ENCODE measurements around the gene ELSPBP1. TPM values are rescaled to one million over a fixed set of nuclear protein-coding genes. Genes with fewer than 3 reads are reported as not detected.

Gene ELSPBP1
- total RNA-seq, 1 experiment from 2014 or later: not detected

DNA sequence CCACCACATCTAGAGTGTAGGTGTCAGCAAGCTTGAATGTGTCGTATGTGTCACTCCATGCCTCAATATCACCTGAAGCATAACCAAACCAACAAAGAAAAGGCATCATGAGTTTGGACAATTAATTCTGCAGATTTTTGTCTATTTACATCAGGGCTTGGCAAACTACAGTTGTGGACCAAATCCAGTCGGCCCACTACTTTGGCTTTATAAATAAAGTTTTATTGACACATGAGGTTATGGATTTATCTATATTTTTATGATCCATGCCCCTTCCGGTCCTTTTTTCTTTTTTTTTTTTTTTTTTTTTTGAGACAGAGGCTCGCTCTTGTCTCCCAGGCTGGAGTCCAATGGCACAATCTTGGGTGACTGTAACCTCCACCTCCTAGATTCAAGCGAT is 58.6 kb downstream of the ELSPBP1 start:
- Histone ChIP-seq H4K20me1 (ENCODE audit: insufficient read depth) (no peaks in the 10 kb centered on the region), H3K9me2 (ENCODE audit: insufficient read depth) (no peaks in the 10 kb centered on the region), H3K4me2 (no peak overlapping the region), H3K27ac (no peak overlapping the region), H3K9me3 (ENCODE audit: insufficient read depth, low read depth) (0 out of 2 replicates have a peak, but pooled peaks cover 6% of the 10 kb centered on the region), H3K79me2 (ENCODE audit: low read depth) (no peaks in the 10 kb centered on the region), H3K4me1 (replicated peaks; ENCODE audit: insufficient read depth) (no peaks in the 10 kb centered on the region), H3F3A (ENCODE audit: insufficient read depth, low read depth) (no peaks in the 10 kb centered on the region), H3K36me3 (ENCODE audit: low read depth) (no peaks in the 10 kb centered on the region), H3K4me3 (no peak overlapping the region), H3K27me3 (ENCODE audit: insufficient read depth, low read depth) (peaks cover 94% of the 10 kb centered on the region), H2AFZ (no peak overlapping the region)
- no peak for DNase-seq
- POLR2A ChIA-PET (ENCODE audit: unreplicated experiment): no interaction called here
- CTCF ChIA-PET: no interaction called here
- intact Hi-C loops (cut with micrococcal nuclease; ENCODE audit: unreplicated experiment): no loop called here
- TF ChIP-seq, protein P1, sequence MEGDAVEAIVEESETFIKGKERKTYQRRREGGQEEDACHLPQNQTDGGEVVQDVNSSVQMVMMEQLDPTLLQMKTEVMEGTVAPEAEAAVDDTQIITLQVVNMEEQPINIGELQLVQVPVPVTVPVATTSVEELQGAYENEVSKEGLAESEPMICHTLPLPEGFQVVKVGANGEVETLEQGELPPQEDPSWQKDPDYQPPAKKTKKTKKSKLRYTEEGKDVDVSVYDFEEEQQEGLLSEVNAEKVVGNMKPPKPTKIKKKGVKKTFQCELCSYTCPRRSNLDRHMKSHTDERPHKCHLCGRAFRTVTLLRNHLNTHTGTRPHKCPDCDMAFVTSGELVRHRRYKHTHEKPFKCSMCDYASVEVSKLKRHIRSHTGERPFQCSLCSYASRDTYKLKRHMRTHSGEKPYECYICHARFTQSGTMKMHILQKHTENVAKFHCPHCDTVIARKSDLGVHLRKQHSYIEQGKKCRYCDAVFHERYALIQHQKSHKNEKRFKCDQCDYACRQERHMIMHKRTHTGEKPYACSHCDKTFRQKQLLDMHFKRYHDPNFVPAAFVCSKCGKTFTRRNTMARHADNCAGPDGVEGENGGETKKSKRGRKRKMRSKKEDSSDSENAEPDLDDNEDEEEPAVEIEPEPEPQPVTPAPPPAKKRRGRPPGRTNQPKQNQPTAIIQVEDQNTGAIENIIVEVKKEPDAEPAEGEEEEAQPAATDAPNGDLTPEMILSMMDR (conservative IDR thresholded peaks at IDR 0.05): no peak
- TF ChIP-seq EZH2 (IDR thresholded peaks at IDR 0.05; ENCODE audit: low read depth): no peak
- BruUV-seq (replicated peaks): no TSS peak

DNA sequence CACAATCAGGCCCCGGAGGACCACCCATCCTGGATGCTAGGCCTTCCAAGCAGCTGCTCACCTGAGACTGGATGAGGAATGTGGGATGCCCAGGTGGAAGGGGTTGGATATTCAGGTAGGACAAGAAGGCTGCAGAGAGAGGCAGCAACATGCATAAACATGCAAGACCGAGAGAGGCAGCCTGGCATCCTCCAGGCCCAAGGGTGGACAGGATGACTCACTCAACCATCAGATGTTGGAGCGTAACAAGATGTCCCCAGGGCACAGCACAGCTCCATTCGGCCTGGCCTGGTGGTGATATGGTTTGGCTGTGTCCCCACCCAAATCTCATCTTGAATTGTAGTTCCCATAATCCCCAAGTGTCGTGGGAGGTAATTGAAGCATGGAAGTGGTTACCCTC is 59.4 kb downstream of the ELSPBP1 start:
- no peak overlapping the region for H3K4me3 ChIP-seq
- H3K4me2 ChIP-seq: no peak overlapping the region
- H4K20me1 ChIP-seq (ENCODE audit: insufficient read depth): no peaks in the 10 kb centered on the region
- no TSS peak for BruUV-seq (replicated peaks)
- no peak overlapping the region for H3K27ac ChIP-seq
- ChIA-PET CTCF (no interaction called here), POLR2A (ENCODE audit: unreplicated experiment) (no interaction called here)
- no peaks in the 10 kb centered on the region for H3K36me3 ChIP-seq (ENCODE audit: low read depth)
- H3K79me2 ChIP-seq (ENCODE audit: low read depth): no peaks in the 10 kb centered on the region
- intact Hi-C loops (cut with micrococcal nuclease; ENCODE audit: unreplicated experiment): no loop called here
- TF ChIP-seq EZH2 (IDR thresholded peaks at IDR 0.05; ENCODE audit: low read depth): no peak
- TF ChIP-seq, protein P1 (conservative IDR thresholded peaks at IDR 0.05): no peak
- no peaks in the 10 kb centered on the region for H3K4me1 ChIP-seq (replicated peaks; ENCODE audit: insufficient read depth)
- no peaks in the 10 kb centered on the region for H3F3A ChIP-seq (ENCODE audit: insufficient read depth, low read depth)
- peaks cover 94% of the 10 kb centered on the region for H3K27me3 ChIP-seq (ENCODE audit: insufficient read depth, low read depth)
- H3K9me2 ChIP-seq (ENCODE audit: insufficient read depth): no peaks in the 10 kb centered on the region
- no peak for DNase-seq
- H2AFZ ChIP-seq: no peak overlapping the region
- 0 out of 2 replicates have a peak, but pooled peaks cover 6% of the 10 kb centered on the region for H3K9me3 ChIP-seq (ENCODE audit: insufficient read depth, low read depth)

DNA sequence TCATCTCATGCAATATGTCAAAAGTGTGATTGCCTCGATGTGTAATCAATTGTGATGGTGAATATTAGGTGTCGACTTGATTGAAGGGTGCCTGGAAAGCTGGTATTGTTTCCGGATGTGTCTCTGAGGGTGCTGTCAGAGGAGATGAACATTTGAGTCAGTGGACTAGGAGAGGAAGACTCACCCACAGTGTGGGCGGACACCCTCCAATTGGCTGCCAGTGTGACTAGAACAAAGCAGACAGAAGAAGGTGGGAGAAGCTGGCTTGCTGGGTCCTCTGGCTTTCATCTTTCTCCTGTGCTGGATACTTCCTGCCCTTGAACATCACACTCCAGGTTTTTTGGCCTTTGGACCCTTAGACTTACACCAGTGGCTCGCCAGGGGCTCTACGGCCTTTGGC is 64.9 kb downstream of the ELSPBP1 start:
- H2AFZ ChIP-seq: no peak overlapping the region
- POLR2A ChIA-PET (ENCODE audit: unreplicated experiment): no interaction called here
- no peak for DNase-seq
- H4K20me1 ChIP-seq (ENCODE audit: insufficient read depth): no peaks in the 10 kb centered on the region
- TF ChIP-seq EZH2 (IDR thresholded peaks at IDR 0.05; ENCODE audit: low read depth): no peak
- TF ChIP-seq, protein P1 (conservative IDR thresholded peaks at IDR 0.05): no peak
- peaks cover 90% of the 10 kb centered on the region for H3K27me3 ChIP-seq (ENCODE audit: insufficient read depth, low read depth)
- no peaks in the 10 kb centered on the region for H3K4me1 ChIP-seq (replicated peaks; ENCODE audit: insufficient read depth)
- H3K4me3 ChIP-seq: no peak overlapping the region
- H3K79me2 ChIP-seq (ENCODE audit: low read depth): no peaks in the 10 kb centered on the region
- no peaks in the 10 kb centered on the region for H3K9me2 ChIP-seq (ENCODE audit: insufficient read depth)
- BruUV-seq (replicated peaks): no TSS peak
- H3F3A ChIP-seq (ENCODE audit: insufficient read depth, low read depth): no peaks in the 10 kb centered on the region
- no peak overlapping the region for H3K27ac ChIP-seq
- CTCF ChIA-PET: no interaction called here
- intact Hi-C loops (cut with micrococcal nuclease; ENCODE audit: unreplicated experiment): no loop called here
- no peak overlapping the region for H3K4me2 ChIP-seq
- no peaks in the 10 kb centered on the region for H3K36me3 ChIP-seq (ENCODE audit: low read depth)
- no peaks in the 10 kb centered on the region for H3K9me3 ChIP-seq (ENCODE audit: insufficient read depth, low read depth)
